NK-92 (cell line): ENCODE results near the gene RAB33B.

Experiments used
- DNase-seq: peaks from one replicate; lab custom pipeline; 2025; ENCODE audit not compliant: unreplicated experiment; lab: John Stamatoyannopoulos, UW

RAB33B gene

DNA sequence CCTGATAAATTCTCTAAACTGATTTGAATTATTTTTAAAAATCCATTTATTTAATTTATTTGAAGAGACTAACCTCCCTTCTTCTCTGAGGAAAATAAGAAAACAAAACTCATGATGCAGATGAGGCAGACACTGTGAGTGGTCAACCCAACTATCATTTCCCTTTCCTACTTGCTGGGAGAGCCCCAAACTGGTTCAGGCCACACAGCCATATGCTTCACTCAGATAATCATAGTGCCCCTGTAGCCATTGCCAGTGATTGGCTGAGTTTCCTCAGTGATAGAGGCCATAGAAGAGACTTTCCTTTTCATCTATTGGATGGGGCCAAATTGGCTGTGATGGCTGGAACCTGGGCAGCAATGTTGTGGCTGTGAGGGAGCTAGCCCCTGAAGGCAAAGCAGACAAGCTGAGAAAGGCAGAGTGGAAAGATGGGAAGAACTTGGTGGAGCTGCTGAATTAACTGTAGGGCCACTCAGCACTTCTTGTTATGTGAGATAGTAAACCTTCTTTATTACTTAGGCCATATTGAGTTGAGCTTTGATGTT is 49.8 kb downstream of the RAB33B start:
- DNase-seq, result no peak

DNA sequence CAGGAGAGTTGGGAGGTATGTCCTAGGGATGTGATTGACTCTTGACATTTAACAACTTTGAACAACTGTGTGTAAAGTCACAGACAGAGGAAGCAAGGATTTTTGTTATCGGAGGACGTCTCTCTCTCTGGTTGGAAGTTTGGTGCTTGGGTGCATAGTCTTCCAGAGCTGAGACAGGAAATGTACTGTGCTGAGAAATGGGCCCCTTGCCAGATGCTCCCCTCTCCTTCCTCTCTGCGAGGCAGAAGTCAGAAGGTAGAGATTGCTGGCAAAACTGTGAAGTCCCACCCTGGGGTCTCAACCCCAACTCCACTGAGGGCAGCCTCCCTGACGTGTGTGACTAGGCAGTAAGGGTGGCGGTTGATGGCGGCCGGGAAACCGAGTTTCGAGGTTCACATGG is 52.9 kb downstream of the RAB33B start:
- no peak for DNase-seq

DNA sequence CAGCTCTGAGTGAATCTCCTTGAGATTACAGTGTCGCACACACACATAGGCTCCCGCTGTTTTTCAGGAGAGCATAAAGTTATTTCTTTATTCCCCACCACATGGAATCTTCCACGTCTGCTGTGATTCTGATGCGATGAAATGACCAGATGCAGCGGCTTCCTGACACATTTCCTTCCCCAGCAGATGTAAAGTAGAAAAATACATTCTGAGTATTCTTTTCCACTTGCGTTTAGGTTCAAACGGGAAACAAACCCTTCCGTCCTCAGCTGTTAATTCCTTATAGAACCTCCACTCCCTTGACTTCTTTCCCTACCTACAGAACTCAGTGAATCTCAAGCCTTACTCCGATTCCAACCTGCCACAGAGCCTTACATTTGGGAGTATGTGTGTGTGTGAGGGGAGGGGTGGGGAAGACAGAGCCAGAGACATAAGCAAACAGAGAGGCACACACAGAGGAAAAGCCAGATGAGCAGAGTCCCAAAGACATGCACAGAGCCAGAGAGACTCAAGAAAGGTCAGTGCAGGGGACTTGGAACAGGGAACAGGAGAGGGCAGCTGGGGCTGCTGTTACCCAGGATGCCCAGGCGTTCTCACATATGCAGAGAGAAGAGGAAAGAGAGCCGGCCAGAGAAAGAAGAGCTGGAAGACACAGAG is 54.8 kb downstream of the RAB33B start:
- no peak for DNase-seq

DNA sequence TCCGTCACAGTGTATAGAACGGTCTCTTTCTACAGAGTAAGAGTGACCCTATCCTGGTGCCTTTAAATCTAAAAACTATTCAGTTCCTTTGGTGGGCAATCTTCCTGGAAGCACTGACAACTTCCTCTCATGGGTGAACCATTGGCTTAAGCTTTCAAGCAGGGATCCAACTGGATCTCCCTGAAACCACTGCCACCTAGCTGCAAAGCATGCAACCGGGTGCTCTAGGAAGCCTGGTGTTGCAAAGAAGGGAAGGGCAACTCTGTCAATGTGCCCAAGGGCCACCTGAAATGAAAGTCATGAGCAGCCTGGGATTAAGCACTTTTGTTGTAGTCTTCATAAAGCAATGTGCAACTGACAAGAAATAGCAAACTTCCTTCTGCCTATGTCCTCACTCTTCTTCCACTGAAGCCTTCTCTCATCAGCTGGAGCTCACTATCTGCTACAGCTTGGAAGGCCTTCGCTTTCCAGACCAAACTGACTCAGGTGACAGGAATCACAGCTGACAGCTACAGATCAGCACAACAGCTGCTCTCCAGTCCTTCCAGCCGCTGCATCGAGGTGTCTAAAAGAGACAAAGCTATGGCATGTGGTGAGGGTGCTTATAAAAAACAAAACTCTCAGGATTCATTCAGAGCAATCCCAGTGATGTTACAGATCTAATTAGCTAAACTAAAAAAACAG is 55.9 kb downstream of the RAB33B start:
- no peak for DNase-seq

GRCh38 chr4:139511320-139511719 is 57.4 kb downstream of the RAB33B start:
- DNase-seq, result no peak

DNA sequence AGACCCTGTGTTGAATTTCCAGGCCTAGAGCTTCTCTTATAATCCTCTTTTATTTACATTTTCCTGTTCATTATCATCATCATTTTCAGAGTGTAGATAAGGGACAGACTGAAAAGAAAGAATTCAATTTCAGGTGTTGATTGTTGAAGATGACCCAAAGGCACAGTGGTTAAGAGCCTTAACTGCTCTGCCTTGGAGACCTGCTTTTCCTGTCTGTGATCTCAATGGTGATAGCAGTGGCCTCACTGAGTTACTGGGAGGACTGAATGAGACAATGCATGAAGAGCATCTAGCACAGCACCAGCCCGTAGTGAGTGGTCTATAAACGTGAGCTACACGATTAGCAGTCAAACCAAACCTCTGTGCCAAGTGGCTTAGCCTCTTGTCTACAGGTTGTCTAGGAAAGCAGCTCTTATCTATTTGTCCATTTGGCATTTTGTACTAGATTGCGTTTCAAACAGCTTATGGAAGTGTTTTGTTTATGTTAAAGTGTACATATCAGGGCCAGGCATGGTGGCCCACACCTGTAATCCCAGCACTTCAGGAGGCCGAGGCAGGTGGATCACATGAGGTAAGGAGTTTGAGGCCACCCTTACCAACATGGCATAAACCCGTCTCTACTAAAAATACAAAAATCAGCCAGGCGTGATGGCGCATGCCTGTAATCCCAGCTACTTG is 60.6 kb downstream of the RAB33B start:
- no peak for DNase-seq

- no peak for DNase-seq
Observed at GRCh38 chr4:139515531-139515958, 61.6 kb downstream of the RAB33B start.

- DNase-seq, result no peak
Observed at GRCh38 chr4:139521754-139522401, 68.0 kb downstream of the RAB33B start.

- no peak for DNase-seq
Observed at GRCh38 chr4:139522457-139522856, 68.5 kb downstream of the RAB33B start.

- no peak for DNase-seq
Observed at GRCh38 chr4:139523076-139523475, 69.2 kb downstream of the RAB33B start.

DNA sequence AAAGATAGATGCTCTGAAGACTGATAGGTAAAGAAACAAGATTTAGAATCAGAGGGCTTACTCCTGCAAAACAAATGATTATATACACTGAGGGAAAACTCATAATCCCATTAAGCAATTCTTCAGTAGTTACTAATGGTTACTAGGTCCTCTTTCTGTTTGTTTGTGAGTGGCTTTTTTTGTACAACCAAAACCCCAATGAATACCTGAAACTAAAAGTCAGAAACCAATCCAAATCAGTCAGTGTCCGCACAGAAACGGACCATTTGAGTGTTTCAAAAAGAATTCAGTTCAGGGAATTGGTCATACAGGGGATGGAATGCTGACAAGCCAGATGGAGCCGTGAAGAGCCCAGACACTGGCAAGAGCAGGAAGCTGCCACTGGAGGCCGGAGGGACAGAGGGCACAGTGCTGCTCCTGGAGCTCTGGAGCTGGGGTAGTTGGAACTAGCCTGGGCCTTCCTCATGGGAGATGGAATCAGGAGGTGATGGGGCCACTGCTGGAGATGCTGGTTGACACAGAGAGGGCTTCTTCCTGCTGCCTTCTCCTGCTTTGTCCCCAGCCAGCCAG is 70.2 kb downstream of the RAB33B start:
- DNase-seq, result no peak

DNA sequence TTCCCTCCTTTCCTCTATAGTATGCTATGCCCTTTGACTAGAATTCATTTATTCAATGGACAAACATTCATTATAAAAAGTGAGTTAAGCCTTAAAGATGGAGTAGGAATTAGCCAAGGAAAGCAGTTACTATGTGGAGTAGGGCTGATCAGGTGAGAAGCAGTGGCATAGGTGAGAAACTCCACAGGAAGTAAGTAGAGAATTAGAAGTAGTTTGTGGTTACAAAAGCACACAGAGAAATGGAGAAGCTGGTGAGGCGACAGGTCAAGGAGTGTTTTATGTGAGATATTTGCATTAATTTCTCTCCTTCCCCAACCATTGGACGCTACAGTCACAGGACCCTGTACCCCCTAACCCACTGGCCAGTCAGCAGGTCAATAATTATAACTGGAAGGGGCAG is 71.5 kb downstream of the RAB33B start:
- no peak for DNase-seq
